Measurements from ENCODE around the gene MOV10L1. TPM values are rescaled to one million over a fixed set of nuclear protein-coding genes. Genes with fewer than 3 reads are reported as not detected.
A peak's percentile ranks its signal among the peaks of the same experiment; 100 is the strongest.

MOV10L1 gene
- total RNA-seq, 1 experiment from 2014 or later: 0.26 TPM

DNA sequence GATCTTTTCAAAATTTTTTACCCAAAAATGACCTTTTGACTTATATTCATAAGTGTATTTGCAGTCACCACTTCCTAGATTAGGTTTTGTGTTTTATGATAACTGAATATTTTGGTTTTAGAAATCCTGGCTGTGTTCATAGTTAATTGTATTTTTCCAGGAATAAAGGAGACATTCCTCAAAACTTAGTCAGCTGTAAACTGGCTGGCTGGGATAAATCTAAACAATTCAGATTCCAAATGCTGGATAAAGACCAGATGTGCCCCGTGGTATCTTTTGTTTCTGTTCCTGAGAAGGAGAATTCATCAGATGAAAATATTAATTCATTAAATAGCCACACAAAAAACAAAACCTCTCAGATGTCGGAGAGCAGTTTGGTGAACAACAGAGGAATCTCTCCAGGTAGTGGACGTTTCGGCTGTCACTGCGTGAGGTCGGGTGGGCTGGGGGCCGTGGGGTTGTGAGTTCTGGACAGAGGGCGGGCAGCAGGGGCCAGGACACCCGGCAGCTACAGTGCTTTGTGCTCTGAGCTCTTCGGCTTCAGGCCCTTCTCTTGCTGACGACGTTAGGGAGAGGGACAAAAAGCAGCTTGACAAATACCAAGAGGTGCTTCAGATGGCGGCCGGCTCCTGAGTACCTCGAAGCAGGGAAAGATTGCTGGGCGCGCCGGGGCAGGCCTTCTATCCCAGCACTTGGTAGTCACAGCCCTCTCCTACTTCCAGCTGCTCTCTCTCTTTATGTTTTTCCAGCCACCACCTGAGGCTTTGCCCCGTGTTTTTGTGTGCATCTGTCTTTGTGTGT, 24.6 kb downstream of the MOV10L1 start:
- CTCF ChIA-PET: no interaction called here
- no peaks in the 10 kb centered on the region for H3K79me2 ChIP-seq (ENCODE audit: low read length)
- H4K20me1 ChIP-seq (ENCODE audit: low read length): no peaks in the 10 kb centered on the region
- peak; percentile 42 for DNase-seq
- BruUV-seq (replicated peaks): TSS peak; percentile 72
- ATAC-seq: peak; percentile 19; the same call in 1 of the 2 replicates
- POLR2A ChIA-PET (ENCODE audit: unreplicated experiment): no interaction called here
- H3K36me3 ChIP-seq (ENCODE audit: low read depth, low read length): no peaks in the 10 kb centered on the region
- TF ChIP-seq EZH2phosphoT487 (IDR thresholded peaks at IDR 0.05; ENCODE audit: borderline replicate concordance, low read length) (no peak), EZH2 (IDR thresholded peaks at IDR 0.05; ENCODE audit: low read length, unreplicated experiment) (no peak)
- TF ChIP-seq, protein P1, sequence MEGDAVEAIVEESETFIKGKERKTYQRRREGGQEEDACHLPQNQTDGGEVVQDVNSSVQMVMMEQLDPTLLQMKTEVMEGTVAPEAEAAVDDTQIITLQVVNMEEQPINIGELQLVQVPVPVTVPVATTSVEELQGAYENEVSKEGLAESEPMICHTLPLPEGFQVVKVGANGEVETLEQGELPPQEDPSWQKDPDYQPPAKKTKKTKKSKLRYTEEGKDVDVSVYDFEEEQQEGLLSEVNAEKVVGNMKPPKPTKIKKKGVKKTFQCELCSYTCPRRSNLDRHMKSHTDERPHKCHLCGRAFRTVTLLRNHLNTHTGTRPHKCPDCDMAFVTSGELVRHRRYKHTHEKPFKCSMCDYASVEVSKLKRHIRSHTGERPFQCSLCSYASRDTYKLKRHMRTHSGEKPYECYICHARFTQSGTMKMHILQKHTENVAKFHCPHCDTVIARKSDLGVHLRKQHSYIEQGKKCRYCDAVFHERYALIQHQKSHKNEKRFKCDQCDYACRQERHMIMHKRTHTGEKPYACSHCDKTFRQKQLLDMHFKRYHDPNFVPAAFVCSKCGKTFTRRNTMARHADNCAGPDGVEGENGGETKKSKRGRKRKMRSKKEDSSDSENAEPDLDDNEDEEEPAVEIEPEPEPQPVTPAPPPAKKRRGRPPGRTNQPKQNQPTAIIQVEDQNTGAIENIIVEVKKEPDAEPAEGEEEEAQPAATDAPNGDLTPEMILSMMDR (conservative IDR thresholded peaks at IDR 0.05; ENCODE audit: low read depth, low read length): no peak
- H3K9ac ChIP-seq (ENCODE audit: low read length): no peak overlapping the region
- H3F3A ChIP-seq (ENCODE audit: low read length, unreplicated experiment): no peaks in the 10 kb centered on the region
- H3K27ac ChIP-seq (ENCODE audit: low read length): no peak overlapping the region
- no peak overlapping the region for H3K4me3 ChIP-seq (ENCODE audit: low read length)
- no peaks in the 10 kb centered on the region for H3K9me2 ChIP-seq (replicated peaks; ENCODE audit: low read length)
- intact Hi-C loops (cut with micrococcal nuclease): no loop called here
- H3K4me2 ChIP-seq (ENCODE audit: low read length): peak overlapping the region; percentile 21; the same call in 1 of the 2 replicates
- H2AFZ ChIP-seq (ENCODE audit: low read length): no peak overlapping the region
- H3K9me3 ChIP-seq (ENCODE audit: low read length): no peaks in the 10 kb centered on the region
- H3K4me1 ChIP-seq (ENCODE audit: insufficient read depth, low read length): peaks cover 24% of the 10 kb centered on the region
- H3K27me3 ChIP-seq (ENCODE audit: low read length): no peaks in the 10 kb centered on the region

DNA sequence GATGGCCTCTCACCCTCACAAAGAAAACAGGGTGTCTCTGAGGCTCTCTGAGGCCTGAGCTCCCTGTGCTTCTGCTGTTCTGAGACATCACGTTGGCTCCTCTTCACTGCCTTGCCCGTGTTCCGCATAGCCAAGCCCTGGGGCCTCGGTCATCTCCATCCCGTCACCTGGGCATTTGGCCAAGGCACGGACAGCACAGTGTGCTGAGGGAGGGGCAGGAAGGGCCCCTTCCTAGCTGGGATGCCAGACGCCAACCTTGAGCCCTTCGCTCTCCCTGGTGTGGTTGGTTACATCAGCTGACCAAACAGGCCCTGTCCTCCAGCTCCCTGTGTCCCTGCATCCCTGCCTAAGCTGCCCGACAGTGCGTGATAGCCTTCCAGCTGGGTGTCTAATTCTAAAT, 25.9 kb downstream of the MOV10L1 start:
- H3K4me2 ChIP-seq (ENCODE audit: low read length): peak overlapping the region; percentile 22; the same call in 1 of the 2 replicates
- H3K4me1 ChIP-seq (ENCODE audit: insufficient read depth, low read length): peaks cover 24% of the 10 kb centered on the region
- no peak overlapping the region for H3K27ac ChIP-seq (ENCODE audit: low read length)
- ATAC-seq (peak; percentile 89), DNase-seq (peak; percentile 80)
- peak overlapping the region; percentile 59; the same call in 1 of the 2 replicates for H2AFZ ChIP-seq (ENCODE audit: low read length)
- no peaks in the 10 kb centered on the region for H3K9me3 ChIP-seq (ENCODE audit: low read length)
- H3K27me3 ChIP-seq (ENCODE audit: low read length): no peaks in the 10 kb centered on the region
- no peak overlapping the region for H3K9ac ChIP-seq (ENCODE audit: low read length)
- no peaks in the 10 kb centered on the region for H3K79me2 ChIP-seq (ENCODE audit: low read length)
- CTCF ChIA-PET: interaction anchor here (0.7 kb wide), 1 partner anchor 71 kb away, joined by 3 read pairs; no protein-coding TSS in a partner anchor
- no TSS peak for BruUV-seq (replicated peaks)
- no peaks in the 10 kb centered on the region for H4K20me1 ChIP-seq (ENCODE audit: low read length)
- POLR2A ChIA-PET (ENCODE audit: unreplicated experiment): interaction anchor here (0.6 kb wide), 1 partner anchor 26 kb away, joined by 14 read pairs; the partner anchor contains the start of gene MOV10L1
- no peaks in the 10 kb centered on the region for H3K36me3 ChIP-seq (ENCODE audit: low read depth, low read length)
- TF ChIP-seq, protein P1 (conservative IDR thresholded peaks at IDR 0.05; ENCODE audit: low read depth, low read length): no peak
- no peak for TF ChIP-seq EZH2phosphoT487 (IDR thresholded peaks at IDR 0.05; ENCODE audit: borderline replicate concordance, low read length)
- TF ChIP-seq EZH2 (IDR thresholded peaks at IDR 0.05; ENCODE audit: low read length, unreplicated experiment): no peak
- no peak overlapping the region for H3K4me3 ChIP-seq (ENCODE audit: low read length)
- H3K9me2 ChIP-seq (replicated peaks; ENCODE audit: low read length): no peaks in the 10 kb centered on the region
- no peaks in the 10 kb centered on the region for H3F3A ChIP-seq (ENCODE audit: low read length, unreplicated experiment)
- intact Hi-C loops (cut with micrococcal nuclease): no loop called here
